Activated CD8-positive, alpha-beta memory T cell treated with anti-CD3 and anti-CD28 coated beads, Interleukin-2, amount 50 U/mL, for 24 hours (primary cell): ENCODE results near the gene ISYNA1.

Experiments
- DNase-seq: peaks from one replicate; pipeline ENCODE4 v3.0.0-alpha.2; 2020; ENCODE audit errors: extremely low read depth

ISYNA1 gene

DNA sequence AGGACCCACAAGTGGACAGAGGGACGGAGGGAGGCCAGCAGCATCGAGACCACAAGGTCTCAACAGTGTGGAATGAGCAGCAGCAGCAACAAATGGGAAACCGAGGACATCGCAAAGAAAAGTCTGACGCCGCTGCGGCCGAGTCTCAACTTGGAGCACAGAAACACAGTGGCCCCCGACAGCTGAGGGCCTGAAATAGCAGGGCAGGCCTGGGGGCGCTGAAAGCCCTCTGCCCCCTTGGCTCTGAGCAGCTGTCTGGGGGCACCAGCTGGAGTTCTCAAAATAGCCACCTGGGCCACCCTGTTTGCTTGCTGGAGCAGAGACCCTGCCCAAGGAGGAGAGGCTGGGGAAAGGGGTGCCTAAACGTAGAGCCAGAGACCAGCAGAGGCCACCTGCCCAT, 5.9 kb upstream of the ISYNA1 start:
- no peak for DNase-seq

DNA sequence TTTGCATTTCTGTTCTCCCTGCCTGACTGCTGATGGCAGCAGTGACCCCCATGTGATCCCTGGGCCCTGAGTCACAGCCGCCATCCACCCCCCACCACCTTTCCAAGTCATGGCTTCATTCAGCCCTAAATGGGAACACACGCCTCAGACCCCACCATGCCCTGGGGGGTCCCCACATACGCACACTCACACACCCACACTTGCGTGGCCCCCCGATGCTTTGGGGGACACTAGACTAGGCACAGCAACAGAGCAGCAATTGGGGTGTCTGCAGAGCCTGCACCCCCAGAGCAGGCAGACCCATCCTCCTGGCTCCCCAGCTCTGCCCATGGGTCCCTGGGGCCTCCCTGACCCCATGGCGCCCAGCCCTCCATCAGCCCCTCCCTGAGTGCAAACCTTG, 5.5 kb upstream of the ISYNA1 start:
- DNase-seq: no peak

DNA sequence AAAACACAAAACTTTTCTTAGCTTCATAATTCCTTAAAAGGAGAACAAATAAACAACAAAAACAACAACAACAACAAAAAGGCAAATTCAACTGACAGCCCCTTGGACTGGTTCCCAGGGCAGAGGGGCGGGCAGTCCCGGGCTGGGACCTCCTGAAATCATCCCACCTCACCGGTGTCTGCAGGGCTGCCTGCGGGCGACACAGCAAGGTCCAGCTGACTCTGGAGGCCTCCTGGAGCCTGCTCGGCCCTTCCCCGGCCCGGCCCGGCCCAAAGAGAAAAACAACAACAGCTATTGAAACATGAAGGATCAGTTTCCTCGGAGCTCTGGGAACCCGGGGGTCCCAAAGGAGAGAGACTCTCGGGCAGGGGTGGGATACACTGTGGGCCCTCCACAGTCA, 5.0 kb upstream of the ISYNA1 start:
- no peak for DNase-seq

DNA sequence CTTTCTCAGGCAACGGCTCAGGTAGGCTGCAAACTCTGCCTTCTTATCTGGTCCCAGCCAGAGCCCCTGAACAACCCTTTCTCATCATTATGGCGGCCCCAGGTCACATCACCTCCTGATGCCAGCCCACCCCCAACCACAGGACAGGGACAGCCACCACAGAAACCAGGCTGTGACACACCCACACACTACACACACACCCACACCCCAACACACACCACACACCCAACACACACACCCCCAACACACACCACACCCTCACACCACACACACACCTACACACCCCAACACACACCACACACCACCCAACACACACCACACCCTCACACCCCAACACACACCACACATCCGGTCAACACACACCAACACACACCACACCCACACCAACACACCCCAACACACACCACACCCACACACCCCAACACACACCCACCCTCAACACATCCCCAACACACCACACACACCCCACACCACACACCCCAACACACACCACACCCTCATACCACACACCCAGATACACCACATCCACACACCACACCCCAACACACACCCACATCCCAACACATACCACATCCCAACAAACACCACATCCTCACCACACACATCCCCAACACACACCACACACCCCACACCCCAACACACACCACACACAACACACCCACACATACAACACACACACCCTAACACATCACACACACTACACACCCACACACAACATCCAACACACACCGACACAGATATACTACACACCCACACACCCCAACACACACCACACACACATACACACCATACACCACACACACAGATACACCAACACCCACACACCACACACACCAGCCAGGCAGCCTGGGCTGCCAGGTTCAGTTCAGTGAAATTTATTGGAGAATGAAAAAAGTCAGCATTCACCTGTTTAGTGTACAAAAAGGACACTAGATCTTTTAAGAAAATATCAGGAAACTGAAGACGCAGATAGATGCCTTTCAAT, 4.2 kb upstream of the ISYNA1 start:
- DNase-seq: no peak

DNA sequence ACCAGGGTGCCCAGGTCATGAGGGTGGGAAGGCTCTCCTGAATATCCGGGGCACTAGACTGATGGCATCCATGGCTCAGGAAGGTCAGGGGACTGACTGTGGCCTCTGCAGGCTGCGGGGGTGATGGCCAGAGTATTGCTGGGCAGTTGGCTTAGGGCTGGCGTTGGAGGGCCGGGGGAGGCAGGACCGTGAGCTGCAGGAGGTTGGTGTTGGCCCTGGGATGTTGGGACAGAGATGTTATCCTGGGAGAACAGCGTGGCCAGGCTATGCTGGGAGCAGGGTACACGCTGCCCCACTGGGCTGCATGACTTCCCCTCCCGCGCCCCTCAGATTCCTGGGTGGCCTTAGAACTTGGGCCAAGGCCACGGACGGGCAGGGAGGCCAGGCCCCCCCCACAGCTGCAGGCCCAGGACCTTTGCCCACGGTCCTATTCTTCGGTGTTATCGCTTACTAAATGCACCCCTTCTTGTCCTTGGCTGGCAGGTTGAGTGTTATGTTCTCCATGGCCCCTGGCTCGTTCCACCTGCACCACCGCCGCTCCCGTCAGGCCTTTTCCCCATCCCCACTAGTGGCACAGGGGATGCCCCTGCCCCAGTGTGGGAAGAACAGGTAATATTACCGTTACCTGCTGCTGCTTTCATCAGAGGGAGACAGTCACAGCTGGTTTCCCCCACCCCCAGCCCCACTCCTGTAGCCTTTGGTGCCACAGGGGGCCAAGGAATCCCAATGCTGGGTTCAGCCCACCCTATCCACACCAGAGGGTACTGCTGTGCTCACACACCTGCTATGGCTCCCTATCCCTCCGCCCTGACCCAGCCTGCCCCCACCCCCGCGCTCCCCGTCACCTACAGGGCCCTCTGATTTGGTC, 3.2 kb upstream of the ISYNA1 start:
- DNase-seq: no peak

DNA sequence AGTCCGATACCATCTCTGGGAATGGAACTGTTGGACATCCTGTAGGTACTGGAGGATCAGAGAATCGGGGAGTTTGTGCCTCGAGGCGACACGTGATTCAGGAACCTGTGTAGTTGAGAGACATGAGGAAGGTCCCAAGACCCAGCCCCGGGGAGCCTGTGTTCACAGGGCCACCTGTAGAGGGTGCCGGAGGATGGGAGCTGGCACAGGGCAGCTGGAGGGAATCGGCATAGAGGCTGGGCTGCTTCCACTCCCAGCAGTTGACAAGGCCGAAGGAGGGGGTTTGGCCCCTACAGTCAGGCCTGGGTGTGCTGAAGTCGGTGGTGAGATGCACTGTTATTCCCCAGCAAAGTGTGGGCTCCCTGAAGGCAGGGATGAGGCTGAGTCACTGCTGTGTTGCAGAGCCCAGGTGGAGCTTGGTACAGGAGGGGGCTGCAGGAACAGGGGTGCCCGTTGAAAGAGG, 2.5 kb upstream of the ISYNA1 start:
- no peak for DNase-seq

DNA sequence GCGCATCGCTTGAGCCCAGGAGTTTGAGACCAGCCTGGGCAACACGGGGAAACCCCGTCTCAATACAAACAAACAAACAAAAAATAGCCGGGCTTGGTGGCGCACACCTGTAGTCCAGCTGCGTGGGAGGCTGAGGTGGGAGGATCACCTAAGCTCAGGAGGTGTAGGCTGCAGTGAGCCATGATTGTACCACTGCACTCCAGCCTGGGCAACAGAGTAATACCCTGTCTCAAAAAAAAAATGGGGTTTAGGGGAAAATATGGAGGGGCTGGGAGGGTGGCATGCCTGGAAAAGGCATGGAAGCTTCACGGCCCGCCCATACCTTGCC, 1.9 kb upstream of the ISYNA1 start:
- no peak for DNase-seq

DNA sequence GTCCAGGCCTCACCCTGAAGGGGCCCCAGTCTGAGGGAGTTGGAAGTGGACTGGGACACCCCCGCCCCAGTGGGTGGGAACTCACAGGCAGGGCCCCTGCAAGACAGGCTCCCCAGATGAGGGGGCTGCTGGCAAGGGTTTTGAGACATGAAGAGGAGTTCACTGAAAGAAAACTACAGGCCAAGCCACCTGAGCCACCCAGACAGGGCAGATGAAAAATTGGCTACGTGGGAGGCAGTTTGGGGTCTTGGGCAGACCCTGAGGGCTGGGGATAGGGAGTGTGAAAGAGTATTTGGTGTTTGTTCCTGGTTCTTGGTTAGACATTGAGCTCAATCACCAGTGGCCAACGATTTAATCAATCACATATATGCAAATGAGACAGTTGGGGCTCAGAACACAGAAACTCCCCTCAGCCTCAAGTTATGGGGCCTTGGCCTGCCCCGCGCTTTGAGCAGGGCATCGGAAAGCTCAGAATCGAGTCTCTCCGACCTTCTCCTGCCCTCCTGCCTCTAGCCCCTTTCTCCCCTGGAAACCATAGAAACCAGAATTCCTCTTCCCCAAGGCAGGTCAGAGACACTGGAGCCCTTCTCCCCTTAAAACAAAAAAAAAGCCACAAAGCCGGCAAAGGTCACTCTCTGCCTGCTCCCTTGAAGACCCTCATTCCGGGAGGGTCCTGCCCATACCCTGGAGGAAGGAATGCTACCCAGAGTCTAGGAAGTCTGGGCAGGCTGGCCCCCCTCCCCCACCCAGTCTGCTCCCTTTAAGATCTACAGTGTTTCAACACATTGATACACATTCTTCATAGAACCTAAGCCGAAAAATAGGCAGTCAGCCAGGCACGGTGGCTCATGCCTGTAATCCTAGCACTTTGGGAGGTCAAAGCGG, 1.3 kb upstream of the ISYNA1 start:
- no peak for DNase-seq

DNA sequence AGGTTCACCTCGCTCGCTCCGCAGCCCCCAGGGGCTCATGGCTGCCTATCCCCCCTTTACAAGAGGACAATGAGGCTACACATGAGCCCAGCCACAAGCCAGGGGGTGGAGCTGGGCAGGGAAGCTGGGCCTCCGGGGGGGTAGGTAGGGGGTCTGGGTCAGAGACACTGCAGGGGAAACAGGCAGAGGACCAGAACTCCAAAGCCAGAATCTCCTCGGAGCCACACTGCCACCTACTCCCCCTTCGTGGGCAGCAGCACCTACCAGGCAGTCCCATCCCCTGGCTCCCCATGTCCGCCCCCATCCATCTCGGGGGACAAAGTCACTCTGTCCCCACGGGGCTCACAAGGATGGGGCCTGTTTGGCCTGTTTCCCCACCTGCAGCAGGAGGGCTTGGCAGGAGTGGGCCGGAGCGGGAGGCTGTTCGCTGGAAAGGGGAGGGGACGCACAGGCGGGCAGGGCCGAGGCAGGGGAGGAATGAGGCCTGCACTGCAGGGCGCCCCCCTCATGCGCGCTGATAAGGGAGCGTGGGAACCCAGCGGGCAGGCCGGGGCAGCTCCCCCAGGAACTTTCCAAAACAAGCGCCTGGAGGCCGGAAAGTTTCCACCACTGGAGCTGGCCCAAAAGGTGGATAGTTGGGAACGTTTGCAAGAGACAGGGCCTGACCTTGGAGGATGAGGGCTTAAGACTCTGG, 545 bp upstream of the ISYNA1 start:
- DNase-seq: no peak

DNA sequence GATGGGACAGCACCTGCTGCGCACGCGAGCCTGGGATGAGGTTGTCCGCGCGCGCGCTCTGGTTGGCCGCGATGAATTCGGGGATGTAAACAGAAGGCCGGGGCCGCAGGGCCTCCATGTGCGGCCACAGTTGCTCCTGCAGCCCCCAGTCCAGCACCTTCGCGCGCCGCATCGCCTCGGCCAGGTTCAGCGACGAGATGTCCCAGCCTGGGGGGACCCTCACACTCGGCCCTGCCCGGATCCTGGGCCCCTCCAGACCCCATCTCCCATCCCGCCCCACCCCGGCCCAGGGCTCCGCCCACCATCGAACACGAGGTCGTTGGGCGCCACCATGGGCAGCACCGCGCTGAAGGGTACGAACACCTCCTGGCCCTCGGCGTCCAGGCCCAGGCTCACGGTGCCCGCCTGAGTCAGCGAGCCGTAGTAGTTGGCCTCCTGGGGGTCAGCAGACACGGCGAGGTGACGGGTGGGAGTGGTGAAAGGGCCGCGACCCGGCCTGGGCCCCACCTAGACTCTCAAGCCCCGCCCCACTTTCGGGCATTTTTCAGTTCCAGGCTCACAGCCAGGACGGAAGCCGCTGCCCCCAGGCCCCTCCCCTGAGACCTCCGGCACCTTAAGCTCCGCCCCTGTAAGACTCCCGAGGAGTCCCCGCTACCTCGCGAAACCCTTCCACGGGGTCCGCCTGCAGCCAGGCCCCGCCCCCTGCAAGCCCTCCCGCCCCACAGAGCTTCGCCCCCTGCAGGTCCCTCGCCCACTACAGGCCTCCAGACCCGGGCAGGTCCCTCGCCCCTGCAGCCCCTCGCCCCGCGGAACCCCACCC, 1.1 kb downstream of the ISYNA1 start:
- peak; percentile 53 for DNase-seq

DNA sequence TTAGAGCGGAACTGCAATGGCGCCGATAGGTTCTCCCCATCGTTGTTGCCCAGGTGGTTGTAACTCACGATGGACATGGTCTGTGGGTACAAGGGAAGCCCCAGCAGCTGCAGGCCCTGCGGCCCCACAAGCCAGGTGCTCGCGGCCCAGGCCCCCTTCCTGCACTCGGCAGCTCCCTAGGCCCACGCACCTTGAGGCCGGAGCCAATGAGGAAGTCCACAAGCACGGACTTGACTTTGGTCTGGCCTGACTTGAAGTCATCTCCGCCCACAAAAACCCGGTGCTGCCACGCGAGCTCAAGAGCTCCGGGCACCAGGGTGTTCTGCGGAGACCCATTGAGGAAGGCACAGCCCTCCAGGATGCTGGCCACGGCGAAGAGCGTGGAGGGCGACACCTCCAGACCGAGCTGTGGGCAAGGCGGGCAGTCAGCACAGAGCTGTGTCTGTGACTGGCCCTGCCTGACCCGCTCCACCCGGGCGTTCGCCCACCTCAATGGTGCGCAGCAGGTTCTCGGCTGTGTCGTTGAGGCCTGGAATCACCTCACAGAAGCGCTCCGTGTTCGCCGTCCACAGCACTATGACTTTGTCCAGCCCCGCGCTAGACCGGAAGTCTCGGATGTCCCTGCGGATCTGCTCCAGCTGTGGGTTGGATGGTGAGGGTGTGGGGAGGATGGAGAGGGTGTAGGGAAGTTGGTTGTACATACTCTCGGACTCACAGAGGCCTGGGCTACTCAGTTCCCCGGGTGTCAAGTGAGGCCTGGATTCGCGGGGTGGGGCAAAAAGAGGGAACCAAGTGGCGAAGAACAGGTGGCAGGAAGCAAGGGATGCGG, 1.9 kb downstream of the ISYNA1 start:
- no peak for DNase-seq

DNA sequence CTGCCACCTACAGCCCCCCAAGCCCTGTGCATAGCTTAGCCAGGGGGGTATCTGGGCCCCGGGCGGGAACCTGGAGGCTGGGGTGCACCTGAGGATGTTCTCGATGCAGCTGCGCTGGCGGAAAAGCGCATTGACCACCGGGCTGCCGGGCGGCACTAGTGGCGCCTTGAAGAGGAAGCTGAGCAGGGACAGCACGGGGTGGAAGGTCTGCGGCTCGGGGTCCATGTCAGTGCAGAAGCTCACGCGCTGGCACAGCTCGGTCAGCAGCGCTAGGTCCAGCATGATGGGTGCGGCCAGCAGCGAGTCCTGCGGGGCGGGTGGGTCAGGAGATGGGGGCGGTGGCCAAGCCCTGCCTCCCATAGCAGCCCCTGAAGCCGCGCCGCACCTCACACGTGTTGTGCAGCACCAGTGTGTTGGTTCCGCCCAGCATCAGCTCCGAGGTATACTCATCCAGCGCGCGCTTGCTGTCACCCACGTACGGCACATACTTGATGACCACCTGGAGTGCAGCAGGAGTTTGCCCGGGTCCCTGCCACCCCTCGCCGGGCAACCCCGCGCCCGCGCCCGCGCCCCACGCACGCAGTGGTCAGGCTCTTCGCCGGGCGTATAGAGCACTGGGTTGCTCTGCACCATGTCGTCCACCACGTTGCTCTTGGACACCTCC, 2.6 kb downstream of the ISYNA1 start:
- no peak for DNase-seq

DNA sequence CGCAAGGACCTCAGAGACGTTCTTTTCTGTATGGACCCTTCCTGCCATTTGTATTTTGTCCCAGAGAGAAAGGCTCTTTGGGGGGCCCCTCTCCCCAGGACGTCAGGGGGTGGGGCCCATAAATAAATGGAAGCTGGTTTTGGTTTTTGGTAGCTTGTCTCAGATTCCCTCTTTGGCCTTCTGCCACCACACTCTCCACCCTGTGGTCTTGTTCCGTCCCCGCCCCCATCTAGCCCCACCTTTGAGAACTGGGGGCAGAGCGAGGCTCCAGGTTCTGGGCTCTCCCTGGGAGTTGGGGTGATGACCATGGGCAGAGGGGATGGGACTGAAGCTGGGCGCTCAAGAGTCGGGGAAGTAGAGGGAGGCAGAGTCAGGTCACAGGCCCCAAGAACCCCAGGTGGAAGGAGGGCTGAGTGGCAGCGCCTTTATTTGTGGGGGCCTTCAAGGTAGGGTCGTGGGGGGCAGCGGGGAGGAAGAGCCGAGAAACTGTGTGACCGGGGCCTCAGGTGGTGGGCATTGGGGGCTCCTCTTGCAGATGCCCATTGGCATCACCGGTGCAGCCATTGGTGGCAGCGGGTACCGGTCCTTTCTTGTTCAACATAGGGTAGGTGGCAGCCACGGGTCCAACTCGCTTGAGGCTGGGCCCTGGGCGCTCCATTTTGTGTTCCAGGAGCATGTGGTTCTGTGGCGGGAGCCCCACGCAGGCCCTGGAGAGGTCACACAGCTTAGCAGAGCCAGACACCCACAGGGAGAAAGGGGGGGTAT, 3.3 kb downstream of the ISYNA1 start:
- no peak for DNase-seq

DNA sequence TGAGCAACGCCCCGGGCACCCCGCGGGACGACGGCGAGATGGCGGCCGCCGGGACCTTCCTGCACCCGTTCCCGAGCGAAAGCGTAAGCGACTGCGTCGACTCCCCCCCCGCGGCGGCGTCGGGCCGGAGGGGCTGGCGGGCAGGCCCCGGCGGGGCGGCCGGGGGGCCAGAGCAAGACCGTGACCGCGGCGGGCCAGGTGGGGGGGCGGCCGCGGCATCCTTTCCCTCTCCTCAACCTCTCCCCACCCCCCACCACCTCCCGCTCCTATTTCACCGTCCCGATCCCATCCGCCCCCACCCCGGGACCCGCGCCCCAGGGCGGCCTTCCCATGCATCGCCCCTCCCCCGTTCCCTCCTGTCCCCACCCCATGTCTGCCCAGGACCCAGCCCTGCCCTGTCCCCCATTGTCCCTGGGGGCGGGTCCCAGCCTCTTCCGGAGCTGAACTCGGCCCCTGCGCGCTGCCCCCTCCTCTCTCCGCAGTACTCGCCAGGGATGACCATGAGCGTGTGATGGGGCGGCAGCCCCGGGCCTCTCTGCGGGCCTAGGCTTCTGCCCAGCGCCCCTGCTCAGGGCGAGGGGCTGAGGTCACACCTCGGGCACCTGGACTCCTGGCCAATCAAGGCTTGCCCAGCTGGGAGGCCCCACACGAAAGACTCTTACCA, 4.1 kb downstream of the ISYNA1 start:
- no peak for DNase-seq

DNA sequence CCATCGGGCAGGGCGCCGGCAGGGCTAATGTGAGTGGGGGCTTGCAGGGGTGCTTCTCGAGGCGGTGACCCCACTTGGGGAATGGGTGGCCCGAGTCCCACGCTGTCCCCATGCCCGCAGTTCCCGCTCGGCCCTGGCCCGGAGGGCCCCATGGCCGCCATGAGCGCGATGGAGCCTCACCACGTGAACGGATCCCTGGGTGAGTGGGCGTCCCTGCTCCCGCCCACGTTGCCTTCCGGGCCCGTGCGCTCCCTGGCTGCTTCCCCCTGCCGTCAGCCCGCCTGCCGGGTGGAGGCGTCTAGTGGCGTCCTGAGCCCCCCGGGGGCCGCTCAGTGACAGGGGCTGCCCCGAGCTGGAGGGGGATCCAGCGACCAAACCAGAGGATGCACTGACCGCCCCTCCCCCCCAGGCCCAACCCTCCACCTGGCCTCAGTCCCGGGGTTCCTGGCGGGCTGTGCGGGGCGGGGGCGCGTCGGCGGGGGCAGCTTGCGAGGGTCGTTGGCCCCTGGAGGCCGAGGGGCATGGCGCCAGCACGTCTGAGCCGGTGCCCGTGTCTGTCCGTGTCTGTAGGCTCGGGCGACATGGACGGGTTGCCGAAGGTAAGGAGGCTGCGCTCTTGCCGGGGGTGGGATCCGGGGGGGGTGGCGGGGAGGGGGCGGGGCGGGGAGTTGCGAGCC, 4.8 kb downstream of the ISYNA1 start:
- DNase-seq: no peak

DNA sequence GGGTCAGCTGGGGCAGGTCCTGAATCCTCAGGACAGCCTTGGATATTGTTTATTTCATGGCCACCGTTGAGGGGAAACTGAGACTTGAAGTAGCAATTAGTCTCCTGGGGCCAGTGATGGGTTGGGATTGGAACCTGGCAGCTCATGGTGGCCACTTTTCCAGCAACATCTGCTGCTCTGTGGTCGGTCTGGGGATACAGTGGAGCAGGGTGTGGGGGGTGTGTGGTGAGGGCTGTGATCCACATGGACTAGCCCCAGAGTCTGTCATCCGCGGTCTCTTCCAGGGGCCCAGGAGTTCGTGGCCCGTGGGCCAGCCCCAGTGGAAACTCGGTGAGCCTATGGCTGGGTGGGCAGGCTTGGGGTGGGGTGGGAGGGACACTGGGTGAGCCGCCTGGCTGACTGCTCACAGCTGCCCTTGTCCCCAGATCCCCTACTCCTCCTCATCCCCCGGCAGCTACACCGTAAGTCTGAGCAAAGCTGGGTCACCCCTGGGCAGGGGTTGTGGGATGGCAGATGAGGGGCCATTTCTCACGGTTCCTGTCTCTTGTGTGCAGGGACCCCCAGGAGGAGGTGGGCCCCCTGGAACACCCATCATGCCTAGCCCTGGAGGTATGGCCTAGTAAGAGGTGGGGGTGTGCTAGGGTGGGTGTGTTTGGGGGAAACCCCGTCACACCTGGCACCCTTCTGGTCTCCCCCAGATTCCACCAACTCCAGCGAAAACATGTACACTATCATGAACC, 5.5 kb downstream of the ISYNA1 start:
- no peak for DNase-seq
